Mammary epithelial cell (primary cell): Measurements from ENCODE around the gene SMIM22.
"Not testable (repeated sequence)": the region's sequence is repeated elsewhere in the genome, so short reads cannot be mapped to it uniquely, and the experiment has no call there.

ENCODE experiments used
- CTCF ChIP-seq, 2 donors: IDR thresholded peaks in 1 of 2; conservative IDR thresholded peaks in 1 of 2; 2 replicates each; pipeline ENCODE4 v1.5.1; 2011 to 2012; ENCODE audit warnings: inconsistent platforms in 2 of 2, low read length in 2 of 2, mild to moderate bottlenecking in 2 of 2, control low read depth in 1 of 2, low read depth in 1 of 2; ENCODE audit not compliant: insufficient read depth in 1 of 2; ENCODE audit errors: extremely low read depth in 1 of 2
- EZH2 ChIP-seq: IDR thresholded peaks from 2 replicates; pipeline ENCODE4 v1.6.1; 2012; ENCODE audit warnings: low read length, inconsistent platforms, borderline replicate concordance

- not testable (repeated sequence) for TF ChIP-seq CTCF (conservative IDR thresholded peaks at IDR 0.05 in 1 of 2, IDR thresholded peaks at IDR 0.05 in 1 of 2; ENCODE audit: extremely low read depth in 1 of 2, insufficient read depth in 1 of 2, low read depth in 1 of 2, low read length in 2 of 2); EZH2
Observed at GRCh38 chr16:4784444-4784987, 10.7 kb upstream of the SMIM22 start.
